Osteocyte (in vitro differentiated cells): Measurements from ENCODE around the gene ZNF532. TPM values are rescaled to one million over a fixed set of nuclear protein-coding genes. Genes with fewer than 3 reads are reported as not detected.
"Not testable (repeated sequence)": the region's sequence is repeated elsewhere in the genome, so short reads cannot be mapped to it uniquely, and the experiment has no call there.

Experiments used
- DNase-seq: peaks from one replicate; pipeline ENCODE4 v3.0.0; 2021; ENCODE audit warnings: mixed read lengths; ENCODE audit not compliant: unreplicated experiment; ENCODE audit errors: extremely low spot score
- H3K27ac Mint-ChIP-seq: one replicate; pipeline ENCODE4 v1.8.0; 2021; ENCODE audit warnings: mild to moderate bottlenecking, mixed read lengths; ENCODE audit not compliant: unreplicated experiment
- H3K27me3 Mint-ChIP-seq: one replicate; pipeline ENCODE4 v1.8.0; 2021; ENCODE audit warnings: mixed read lengths; ENCODE audit not compliant: unreplicated experiment
- H3K36me3 Mint-ChIP-seq: one replicate; pipeline ENCODE4 v1.8.0; 2021; ENCODE audit warnings: mixed read lengths; ENCODE audit not compliant: unreplicated experiment
- H3K4me1 Mint-ChIP-seq: one replicate; pipeline ENCODE4 v1.8.0; 2021; ENCODE audit warnings: mixed read lengths; ENCODE audit not compliant: unreplicated experiment
- H3K4me3 Mint-ChIP-seq: one replicate; pipeline ENCODE4 v1.8.0; 2021; ENCODE audit warnings: mild to moderate bottlenecking, moderate library complexity, mixed read lengths; ENCODE audit not compliant: unreplicated experiment
- H3K9me3 Mint-ChIP-seq: one replicate; pipeline ENCODE4 v1.8.0; 2021; ENCODE audit warnings: mixed read lengths; ENCODE audit not compliant: unreplicated experiment
- total RNA-seq: library from RNA; stranded (reverse); gene quantifications from 2 replicates; pipeline ENCODE4 v1.2.1, GENCODE V29; 2021
- TF ChIP-seq, protein P1 (sequence below): fragments of 200-600 bp; sonication (generic); IDR thresholded peaks from 2 replicates; pipeline ENCODE4 v1.5.0; 2021; ENCODE audit warnings: antibody characterized with exemption, mild to moderate bottlenecking, moderate library complexity

The ZNF532 gene
- total RNA-seq, 1 donor from 2014 or later: 92.7 TPM

DNA sequence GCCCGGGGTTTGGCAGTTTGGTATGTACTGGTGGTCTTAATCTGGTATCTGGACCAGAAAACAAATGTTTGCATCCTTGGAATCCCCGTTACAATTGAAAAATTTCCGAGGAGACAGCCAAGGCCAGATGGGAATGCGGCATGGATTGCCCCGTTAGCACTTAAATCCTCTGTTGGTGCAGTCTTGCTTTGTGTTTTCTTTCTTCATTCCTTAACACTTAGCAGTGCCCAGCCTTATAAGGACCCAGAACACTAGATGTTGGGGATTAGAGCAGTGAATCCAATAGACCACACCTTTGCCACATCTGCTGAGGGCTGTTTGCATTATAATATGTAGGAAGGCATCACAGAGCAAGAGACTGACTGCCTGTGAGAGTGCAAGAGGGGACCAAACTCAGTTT is 12.8 kb upstream of the ZNF532 start:
- Mint-ChIP-seq H3K4me3 (no peak overlapping the region), H3K4me1 (peaks cover 39% of the 10 kb centered on the region), H3K27me3 (no peaks in the 10 kb centered on the region), H3K27ac (peak overlapping the region; percentile 15), H3K36me3 (no peaks in the 10 kb centered on the region), H3K9me3 (no peaks in the 10 kb centered on the region)
- TF ChIP-seq, protein P1, sequence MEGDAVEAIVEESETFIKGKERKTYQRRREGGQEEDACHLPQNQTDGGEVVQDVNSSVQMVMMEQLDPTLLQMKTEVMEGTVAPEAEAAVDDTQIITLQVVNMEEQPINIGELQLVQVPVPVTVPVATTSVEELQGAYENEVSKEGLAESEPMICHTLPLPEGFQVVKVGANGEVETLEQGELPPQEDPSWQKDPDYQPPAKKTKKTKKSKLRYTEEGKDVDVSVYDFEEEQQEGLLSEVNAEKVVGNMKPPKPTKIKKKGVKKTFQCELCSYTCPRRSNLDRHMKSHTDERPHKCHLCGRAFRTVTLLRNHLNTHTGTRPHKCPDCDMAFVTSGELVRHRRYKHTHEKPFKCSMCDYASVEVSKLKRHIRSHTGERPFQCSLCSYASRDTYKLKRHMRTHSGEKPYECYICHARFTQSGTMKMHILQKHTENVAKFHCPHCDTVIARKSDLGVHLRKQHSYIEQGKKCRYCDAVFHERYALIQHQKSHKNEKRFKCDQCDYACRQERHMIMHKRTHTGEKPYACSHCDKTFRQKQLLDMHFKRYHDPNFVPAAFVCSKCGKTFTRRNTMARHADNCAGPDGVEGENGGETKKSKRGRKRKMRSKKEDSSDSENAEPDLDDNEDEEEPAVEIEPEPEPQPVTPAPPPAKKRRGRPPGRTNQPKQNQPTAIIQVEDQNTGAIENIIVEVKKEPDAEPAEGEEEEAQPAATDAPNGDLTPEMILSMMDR: no peak
- no peak for DNase-seq

- no peaks in the 10 kb centered on the region for H3K27me3 Mint-ChIP-seq
- no peak overlapping the region for H3K27ac Mint-ChIP-seq
- no peaks in the 10 kb centered on the region for H3K36me3 Mint-ChIP-seq
- TF ChIP-seq, protein P1: no peak
- no peak for DNase-seq
- no peaks in the 10 kb centered on the region for H3K9me3 Mint-ChIP-seq
- H3K4me1 Mint-ChIP-seq: peaks cover 36% of the 10 kb centered on the region
- H3K4me3 Mint-ChIP-seq: no peak overlapping the region
Measured at GRCh38 chr18:58852629-58853028, 12.0 kb upstream of the ZNF532 start.

GRCh38 chr18:58853561-58853960 is 11.1 kb upstream of the ZNF532 start:
- Mint-ChIP-seq H3K9me3 (no peaks in the 10 kb centered on the region), H3K4me1 (peaks cover 28% of the 10 kb centered on the region), H3K36me3 (no peaks in the 10 kb centered on the region), H3K27ac (no peak overlapping the region), H3K27me3 (no peaks in the 10 kb centered on the region), H3K4me3 (no peak overlapping the region)
- TF ChIP-seq, protein P1: no peak
- DNase-seq: no peak

DNA sequence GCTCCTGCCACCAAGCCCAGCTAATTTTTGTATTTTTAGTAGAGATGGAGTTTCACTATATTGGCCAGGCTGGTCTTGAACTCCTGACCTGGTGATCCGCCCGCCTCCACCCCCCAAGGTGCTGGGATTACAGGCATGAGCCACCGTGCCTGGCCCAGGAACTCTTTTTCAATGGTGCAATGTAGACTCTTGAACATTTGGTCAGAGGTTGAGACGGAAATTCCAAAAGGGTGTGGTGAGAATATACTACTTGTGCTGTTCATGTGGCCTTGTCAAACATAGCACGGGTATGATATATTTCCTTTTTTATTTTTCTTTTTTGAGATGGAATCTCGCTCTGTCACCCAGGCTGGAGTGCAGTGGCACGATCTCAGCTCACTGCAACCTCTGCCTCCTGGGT is 9.2 kb upstream of the ZNF532 start:
- H3K4me3 Mint-ChIP-seq, DNase-seq, H3K27me3 Mint-ChIP-seq, H3K36me3 Mint-ChIP-seq, H3K9me3 Mint-ChIP-seq: not testable (repeated sequence)
- peak overlapping the region; percentile 7 for H3K27ac Mint-ChIP-seq
- H3K4me1 Mint-ChIP-seq: peaks cover 24% of the 10 kb centered on the region

- H3K4me1 Mint-ChIP-seq: peaks cover 24% of the 10 kb centered on the region
- no peaks in the 10 kb centered on the region for H3K9me3 Mint-ChIP-seq
- H3K4me3 Mint-ChIP-seq: no peak overlapping the region
- no peaks in the 10 kb centered on the region for H3K36me3 Mint-ChIP-seq
- H3K27ac Mint-ChIP-seq: no peak overlapping the region
- no peak for DNase-seq
- H3K27me3 Mint-ChIP-seq: no peaks in the 10 kb centered on the region
- TF ChIP-seq, protein P1: no peak
Measured at GRCh38 chr18:58856881-58857280, 7.8 kb upstream of the ZNF532 start.
